ENCODE results near the gene SETMAR.

SETMAR gene

DNA sequence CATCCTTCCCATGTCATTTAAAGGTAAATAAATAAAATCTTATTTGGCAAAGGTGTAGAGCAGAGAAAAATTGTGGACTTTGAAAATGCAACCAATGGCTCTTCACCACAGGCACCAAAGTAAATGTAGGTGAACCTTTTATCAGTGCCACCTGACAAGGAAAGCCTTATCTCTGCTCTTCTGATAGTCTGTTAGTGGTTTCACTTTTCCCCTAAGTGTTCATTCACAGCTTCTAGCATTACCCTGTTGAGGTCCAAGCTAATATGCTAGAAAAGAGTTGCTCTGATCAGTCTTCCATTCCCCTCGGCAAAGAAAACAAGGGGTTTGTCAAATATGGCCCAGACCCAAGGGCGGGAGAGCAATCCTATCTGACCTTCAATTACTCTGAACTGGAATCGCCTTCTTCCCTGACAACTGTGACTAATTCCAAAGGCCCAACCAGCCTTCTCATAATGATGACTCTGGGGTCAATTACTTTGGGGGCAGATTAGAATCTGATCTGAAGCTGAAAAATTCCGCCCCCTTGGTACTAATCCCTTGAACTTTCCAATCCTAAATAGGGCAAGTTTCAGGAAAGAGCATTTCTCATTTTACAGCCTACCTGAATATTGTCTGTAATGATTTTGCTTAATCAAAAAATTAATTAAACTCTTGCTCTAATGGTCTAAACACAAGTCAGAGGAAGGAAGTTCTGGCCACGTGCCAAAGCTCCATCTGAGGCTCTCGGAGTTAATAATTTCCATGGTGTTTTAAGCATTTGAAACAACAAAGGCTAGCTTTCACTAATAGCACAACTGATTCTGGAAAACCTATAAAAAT lies 52.4 kb downstream of the SETMAR start:
- DNase-seq = no peak

DNA sequence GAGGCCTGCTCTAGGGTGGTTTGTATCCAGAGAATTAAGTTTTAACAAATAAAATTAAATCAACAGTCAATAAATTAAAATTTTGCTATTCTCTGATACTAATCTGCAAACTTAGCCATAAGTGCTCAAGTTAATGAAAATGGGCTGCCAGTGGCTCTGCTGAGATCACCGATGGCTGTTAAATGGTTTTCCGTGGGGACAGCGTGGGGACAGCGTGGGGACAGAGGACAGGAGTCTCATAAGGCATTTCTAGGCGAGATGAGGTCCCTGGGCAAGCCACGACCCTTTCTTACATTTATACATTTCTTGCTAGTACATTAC lies 53.0 kb downstream of the SETMAR start:
- no peak for DNase-seq

DNA sequence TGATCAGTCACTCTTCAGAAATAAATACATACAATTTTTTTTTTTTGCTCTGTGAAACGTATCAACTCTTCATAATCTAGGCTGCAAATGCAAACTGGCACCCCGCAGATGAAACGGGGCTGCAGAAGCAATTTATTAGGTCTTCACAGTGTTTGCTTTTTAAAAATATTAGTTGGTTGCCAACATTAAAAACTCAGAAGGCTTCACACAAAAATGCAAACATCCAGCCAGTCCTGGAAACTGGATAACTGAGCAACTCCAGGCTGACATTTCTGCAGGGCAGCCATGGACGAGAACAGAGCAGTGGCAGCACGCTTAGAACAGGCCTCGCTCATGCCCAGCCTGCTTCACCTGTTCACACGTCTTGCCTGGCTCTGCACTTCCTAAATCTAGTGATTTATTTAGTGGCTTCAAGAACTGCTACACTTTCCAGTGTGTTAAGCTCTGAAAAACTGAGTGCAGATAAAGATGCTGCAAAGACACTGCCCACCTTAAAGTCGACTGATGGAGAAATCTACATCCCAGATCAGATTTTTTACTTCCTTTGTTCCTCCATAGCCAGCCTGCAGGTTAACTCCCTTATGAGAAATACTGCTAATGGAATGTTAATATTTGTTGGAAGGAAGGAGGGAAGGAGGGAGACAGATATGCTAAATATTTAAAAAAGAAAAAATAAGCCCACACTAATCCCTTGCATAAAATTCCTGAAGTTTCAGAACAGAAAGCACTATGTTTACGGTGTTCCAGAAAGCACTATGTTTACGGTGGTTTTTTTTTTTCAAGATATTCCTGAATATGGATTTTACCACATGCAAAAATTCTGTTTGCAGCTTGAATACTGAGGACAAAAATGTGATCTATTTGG lies 53.6 kb downstream of the SETMAR start:
- no peak for DNase-seq

DNA sequence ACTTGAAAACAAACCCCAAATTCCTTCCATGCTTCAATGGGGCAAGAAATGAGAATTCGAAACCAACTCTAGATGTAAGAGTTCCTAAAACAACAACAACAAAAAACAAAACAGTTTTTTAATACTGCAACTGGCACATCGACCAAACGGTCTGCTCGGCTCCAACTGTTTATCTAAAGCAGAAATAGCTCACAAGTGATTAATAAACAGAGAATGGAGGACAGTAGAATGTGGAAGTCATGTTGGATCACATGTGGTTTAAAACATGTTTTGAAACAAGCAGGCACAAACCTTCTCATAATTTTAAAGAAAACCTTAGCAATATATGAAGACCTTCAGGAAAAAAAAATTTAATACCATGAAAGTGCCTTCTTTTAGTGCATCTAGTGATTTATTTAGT lies 55.1 kb downstream of the SETMAR start:
- no peak for DNase-seq

DNA sequence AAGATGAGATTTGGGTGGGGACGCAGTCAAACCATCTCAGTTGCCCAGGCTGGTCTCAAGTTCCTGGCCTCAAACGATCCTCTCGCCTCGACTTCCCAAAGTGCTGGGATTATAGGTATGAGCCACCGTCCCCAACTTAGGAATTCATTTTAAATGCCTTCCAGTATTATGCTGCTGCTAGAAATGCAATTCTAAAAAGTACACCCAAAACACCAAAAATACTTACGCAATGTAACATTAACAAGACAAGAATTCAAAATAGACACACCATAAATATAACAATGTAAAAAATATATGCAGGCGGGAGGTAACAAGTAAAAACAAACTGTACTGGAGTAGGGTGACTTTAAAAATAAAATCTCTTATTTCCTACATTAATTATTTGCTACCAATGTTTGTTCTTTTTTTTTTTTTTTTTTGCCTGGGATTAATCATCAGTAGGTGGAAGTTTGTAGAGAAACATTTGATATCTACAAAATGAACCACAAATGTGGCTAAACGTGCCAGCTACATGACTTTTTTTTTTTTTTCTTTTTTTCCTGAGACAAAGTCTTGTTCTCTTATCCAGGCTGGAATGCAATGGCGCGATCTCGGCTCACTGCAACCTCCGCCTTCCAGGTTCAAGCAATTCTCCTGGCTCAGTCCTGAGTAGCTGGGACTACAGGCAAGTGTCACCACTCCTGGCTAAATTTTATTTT lies 56.8 kb downstream of the SETMAR start:
- DNase-seq = no peak

DNA sequence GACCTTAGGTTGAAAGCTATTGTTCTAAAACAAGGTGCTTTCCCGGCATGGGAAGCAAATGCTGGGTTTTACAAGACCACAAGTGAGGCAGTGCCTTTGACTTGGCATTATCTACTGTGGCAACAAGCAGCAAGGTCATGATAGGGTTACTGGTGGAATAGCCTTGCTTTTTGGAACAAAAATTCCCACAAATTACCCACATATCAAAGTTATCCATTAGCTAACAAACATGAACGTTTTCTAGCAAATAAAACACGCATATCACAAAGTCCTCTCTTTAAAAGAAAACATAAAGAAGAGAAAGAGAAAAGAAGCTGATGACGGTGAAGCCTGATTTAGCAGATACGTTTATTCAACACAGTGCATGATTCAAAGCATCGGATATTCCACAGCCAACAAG lies 57.6 kb downstream of the SETMAR start:
- DNase-seq = no peak

DNA sequence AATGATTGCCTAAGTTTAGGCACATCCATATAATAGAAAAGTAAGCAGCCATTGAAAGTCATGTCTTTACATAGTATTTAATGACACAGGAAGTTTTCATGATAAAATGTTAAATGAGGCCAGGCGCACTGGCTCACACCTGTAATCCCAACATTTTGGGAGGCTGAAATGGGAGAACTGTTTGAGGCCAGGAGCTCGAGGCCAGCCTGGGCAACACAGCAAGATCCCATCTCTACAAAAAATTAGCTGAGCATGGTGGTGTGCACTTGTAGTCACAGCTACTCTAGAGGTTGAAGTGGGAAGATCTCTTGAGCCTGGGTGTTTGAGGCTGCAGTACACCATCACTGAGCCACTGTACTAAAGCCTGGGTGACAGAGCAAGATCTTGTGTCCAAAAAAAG lies 59.4 kb downstream of the SETMAR start:
- no peak for DNase-seq
